NCI-H446 (cell line): ENCODE measurements around the gene SLC22A2.
"Not testable (repeated sequence)": the region's sequence is repeated elsewhere in the genome, so short reads cannot be mapped to it uniquely, and the experiment has no call there.

Source experiments
- DNase-seq, 2 experiments: peaks; one replicate each; lab custom pipeline; 2025; lab: John Stamatoyannopoulos, UW

The SLC22A2 gene

DNA sequence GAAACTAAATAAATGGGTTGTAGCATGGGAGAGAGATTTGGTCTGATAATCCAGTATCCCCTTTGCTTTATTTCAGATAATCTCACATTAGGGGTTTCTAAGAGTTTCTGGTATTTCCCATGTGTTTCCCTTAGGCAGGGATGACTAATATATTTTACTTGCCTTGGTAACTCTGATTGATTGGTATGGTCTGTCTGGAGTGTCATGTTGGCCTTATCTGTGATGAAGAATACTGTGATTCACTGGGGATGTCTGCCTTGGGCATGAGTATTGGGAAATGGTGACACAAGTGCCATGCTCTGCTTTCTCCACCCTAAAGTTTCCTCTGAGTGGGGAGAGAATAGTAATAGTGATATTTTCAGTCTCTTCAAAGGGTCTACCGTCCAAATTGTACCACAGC is 10.1 kb downstream of the SLC22A2 start:
- DNase-seq: no peak

DNA sequence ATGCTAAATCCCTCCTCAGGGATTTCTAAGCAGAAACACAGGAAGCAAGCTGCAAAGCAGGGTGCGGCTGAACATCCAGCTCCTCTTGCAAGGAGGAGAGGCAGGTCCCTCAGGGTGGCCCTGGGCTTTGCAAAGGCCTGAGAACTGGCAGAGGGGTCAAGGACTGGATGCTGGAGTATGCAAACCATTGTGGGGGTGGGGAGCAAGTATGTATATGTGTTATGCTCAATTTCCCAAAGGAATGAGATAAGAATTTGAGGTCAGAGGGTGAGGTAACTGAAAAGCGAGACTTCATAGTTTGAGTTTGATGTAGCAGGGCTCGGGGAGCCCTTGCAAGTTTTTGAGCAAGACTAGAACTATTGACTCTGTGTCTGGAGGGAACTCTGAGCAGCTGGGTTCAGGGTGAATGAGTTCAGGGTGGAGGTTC is 11.2 kb downstream of the SLC22A2 start:
- DNase-seq: no peak

DNA sequence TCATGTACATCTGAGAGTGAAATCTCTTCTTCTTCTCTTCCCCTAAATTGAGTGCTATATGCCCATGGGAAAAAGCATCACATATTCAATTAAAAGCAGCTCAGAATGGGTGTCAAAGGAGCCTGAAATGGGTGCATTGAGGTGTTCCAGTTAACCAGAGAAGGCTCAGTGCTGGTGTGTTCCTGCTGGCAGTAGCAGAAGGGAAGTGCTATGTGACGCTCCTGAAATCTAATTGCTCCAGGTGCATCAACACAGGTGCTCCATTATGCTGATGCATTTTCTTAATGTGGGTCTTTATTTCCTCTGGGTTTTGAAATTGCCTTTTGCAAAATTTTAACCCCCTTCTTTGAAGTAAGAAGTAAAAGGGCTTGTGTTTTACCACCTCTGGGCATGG is 17.9 kb downstream of the SLC22A2 start:
- no peak for DNase-seq

- no peak for DNase-seq
These were observed 18.5 kb downstream of the SLC22A2 start for GRCh38 chr6:160239929-160240690.

GRCh38 chr6:160238761-160239751 is 19.6 kb downstream of the SLC22A2 start:
- DNase-seq: no peak

DNA sequence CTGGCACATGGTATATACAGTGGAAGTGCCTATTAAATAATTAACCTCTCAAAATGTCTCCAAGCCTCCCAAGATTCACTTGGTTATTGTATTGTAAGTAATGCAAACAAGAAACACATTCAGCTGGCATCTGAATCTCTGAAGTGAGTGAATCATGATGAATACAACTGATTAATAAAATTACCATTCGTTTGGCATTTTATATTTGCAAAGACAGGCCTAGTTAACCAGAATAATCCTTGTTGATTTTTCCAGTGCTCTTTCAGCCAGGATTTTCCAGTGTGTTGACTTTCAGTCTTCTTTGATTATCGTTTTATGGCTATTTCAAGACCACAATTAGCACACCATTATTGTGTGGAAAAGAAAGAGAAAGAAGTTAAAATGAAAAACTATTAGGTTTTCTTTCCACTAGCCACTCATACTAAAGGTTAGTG is 20.3 kb downstream of the SLC22A2 start:
- DNase-seq: no peak

DNA sequence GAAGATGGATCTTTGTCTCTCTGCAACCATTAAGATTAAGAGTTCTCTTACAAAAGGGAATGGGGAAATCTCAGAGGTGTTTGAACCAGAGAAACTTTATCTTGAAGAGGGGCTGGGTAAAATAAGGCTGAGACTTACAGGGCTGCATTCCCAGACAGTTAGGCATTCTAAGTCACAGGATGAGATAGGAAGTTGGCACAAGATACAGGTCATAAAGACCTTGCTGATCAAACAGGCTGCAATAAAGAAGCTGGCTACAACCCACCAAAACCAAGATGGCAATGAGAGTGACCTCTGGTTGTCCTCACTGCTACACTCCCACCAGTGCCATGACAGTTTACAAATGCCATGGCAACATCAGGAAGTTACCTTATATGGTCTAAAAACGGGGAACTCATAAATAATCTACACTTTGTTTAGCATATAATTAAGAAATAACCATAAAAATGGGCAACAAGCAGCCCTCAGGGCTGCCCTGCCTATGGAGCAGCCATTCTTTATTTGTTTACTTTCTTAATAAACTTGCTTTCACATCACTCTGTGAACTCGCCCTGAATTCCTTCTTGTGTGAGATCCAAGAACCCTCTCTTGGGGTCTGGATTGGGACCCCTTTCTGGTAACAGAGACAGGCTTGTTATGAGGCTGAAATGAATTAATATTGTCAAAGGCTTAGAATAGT is 20.9 kb downstream of the SLC22A2 start:
- not testable (repeated sequence) for DNase-seq

DNA sequence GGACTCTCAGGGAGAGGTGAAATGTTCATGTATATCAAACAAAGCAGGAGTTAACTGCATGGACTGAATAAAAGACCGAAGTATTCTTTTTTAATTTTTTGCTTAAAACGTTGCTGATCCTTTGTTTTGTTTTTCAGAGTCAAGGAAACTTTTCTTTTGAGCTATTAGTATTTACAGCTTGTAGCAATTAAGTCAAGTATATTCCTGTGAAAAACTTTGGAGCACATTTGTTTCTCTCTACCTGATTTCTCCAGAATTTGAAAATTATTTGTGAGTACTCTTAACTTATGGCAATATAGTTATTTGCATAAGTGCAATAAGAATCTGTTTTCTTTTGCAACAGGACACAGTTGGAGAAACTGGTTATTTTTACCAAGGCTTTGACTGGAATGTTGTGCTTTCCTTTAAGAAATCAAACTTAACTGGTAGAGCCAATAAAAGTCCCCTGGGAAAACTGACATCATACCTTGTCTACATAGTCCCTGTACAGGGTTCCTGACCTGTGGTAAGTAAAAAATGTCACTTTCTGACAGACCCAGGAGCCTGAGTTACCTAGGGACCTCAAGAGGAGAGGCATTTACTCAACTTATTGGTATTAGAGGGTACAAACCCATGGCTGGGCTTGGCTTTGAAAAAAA is 22.3 kb downstream of the SLC22A2 start:
- DNase-seq: not testable (repeated sequence)

- not testable (repeated sequence) for DNase-seq
These were observed 24.5 kb downstream of the SLC22A2 start for GRCh38 chr6:160233950-160234640.

GRCh38 chr6:160227769-160228161 is 30.9 kb downstream of the SLC22A2 start:
- DNase-seq: no peak

DNA sequence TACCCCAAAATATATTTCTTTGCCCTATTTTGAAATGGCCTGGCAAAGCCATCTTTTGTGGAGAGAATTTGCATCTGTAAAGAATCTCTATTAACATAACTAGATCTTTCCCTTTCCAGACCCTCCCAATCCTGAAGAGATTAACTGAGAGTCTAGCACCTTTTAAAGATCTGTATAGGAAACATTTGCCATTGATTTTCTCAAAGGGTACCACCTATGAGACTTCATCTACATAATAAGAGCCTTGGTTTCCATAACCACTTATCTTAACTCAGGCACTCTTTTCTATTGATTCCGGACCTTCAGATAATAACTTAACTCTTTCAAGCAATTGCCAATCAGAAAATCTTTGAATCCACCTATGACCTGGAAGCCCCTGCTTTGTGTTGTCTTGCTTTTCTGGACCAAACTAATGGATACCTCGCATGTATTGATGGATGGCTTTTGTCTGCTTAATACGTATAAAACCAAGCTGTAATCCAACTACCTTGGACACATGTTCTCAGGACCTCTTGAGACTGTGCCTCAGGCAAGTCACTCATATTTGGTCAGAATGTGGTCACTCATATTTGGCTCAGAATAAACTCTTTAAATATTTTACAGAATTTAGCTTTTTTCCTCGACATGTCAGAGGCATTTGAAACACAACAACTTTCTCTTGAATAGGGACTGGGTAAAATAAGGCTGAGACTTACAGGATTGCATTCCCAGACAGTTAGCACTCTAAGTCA is 31.4 kb downstream of the SLC22A2 start:
- no peak for DNase-seq

DNA sequence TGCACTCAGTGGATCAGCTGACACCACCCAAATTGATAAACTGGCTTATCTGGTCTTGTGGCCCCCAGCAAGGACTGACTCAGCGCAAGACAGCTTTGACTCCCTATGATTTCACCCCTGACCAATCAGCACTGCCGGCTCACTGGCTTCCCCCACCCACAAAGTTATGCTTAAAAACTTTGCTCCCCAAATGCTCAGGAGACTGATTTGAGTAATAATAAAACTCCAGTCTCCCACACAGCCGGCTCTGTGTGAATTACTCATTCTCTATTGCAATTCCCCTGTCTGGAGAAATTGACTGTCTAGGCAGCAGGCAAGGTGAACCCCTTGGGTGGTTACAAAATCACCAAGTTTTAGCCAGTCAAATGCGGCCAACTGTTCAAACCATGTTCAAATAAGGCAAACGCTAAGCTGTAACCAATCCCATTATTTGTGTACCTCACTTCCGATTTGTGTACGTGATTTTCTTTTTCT is 32.5 kb downstream of the SLC22A2 start:
- no peak for DNase-seq

- no peak for DNase-seq
These were observed 33.9 kb downstream of the SLC22A2 start for GRCh38 chr6:160224639-160225237.

DNA sequence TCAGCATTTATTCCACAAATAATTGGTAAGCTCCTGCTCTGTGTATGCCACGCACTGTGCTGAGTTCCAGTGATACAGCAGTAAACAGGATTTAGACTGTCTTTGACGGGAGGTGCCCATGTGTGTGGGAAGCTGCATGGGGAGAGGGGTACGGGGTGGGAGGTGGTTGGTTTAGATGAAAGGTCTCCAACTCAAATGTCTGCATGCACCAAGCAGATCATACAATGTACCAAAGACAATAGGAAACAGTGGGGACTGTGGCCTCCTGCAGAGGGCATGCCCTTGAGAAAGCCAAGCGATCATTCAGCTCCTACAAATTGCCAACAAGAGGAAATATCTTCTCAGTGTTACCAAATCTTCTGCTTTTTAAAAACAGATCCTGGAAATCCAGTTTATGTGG is 36.1 kb downstream of the SLC22A2 start:
- no peak for DNase-seq

DNA sequence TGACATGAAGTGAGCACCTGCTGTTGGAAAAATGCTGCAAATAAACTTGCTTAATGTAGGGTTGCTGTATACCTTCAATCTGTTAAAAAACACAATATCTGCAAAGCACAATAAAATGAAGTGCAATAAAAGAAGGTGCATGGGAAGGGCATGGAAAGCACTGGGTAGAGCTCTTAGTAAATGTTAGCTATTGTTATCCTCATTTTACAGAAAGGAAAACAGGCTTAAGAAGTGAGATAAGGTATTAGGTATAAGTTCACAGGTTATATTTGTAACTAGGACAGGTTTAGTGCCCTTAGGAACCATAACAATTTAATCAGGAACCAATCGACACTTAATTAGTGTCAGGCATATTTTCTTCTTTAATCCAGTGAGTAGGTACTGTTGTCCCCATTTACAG is 36.7 kb downstream of the SLC22A2 start:
- no peak for DNase-seq

- DNase-seq: no peak
These were observed 37.2 kb downstream of the SLC22A2 start for GRCh38 chr6:160221423-160221822.

DNA sequence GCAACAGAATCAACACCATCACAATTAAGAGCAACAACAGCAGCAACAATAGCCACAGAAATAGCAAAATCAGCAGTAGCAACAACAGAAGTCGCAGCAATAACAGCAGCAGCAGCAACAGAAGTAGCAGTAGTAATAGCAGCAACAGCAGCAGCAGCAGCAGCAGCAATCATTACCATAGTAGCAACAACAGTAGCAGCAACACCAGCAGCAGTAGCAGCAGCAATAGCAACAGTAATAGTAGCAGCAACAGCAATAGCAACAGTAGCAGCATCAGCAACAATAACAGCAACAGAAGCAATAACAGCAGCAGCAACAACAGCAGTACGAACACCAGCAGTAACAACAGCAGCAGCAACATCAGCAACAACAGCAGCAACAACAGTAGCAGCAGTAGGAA is 39.8 kb downstream of the SLC22A2 start:
- DNase-seq: no peak

GRCh38 chr6:160217863-160218262 is 40.8 kb downstream of the SLC22A2 start:
- no peak for DNase-seq

DNA sequence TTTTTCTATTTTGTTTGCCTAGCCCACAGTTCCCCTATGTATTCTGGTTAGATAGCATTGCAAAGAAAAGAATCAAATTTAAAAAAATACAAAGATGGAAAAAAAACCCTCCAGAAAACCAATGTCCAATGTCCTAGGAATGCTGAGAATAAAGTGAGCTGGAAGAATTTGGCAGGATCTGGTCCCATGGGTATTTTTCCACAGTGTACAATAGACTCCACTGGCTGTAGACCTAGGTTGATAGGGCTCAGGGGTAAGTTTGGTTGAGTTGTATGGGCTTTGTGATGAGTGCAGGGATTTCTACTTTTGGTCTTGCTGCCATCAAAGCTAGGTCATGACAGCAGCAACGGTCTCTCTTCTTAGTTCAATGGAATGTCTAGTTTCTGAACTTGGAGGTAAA is 41.5 kb downstream of the SLC22A2 start:
- DNase-seq: no peak

DNA sequence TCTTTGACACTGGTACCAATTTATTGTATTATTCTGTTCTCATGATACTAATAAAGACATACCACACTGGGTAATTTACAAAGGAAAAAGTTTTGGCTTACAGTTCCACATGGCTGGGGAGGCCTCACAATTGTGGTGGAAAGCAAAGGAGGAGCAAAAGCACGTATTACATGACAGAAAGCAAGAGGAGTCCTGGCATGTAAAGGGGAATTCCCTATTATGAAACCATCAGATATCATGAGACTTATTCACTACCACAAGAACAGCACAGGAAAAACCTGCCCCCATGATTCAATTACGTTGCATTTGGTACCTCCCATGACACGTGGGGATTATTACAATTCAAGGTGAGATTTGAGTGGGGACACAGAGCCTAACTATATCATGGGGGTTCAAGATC is 43.4 kb downstream of the SLC22A2 start:
- no peak for DNase-seq
